HG02588 (cell line): ENCODE results near the gene MIA3.

Source experiments
- ATAC-seq: cut with Tn5 transposase; IDR thresholded peaks from one replicate; pipeline ENCODE4 v1.9.1; 2021; ENCODE audit warnings: mild to moderate bottlenecking, moderate library complexity; ENCODE audit not compliant: unreplicated experiment

Gene MIA3

GRCh38 chr1:222713091-222713961 is 95.4 kb downstream of the MIA3 start:
- ATAC-seq, result peak; percentile 66

GRCh38 chr1:222716393-222716792 is 98.5 kb downstream of the MIA3 start:
- ATAC-seq, result no peak
